H9 (cell line): ENCODE results near the gene CA7. TPM values are rescaled to one million over a fixed set of nuclear protein-coding genes. Genes with fewer than 3 reads are reported as not detected.

ENCODE experiments used
- DNase-seq: peaks from one replicate; pipeline ENCODE4 v3.0.0-alpha.2; 2017
- H2AFZ ChIP-seq: one replicate; pipeline ENCODE4 v1.6.1; 2013; ENCODE audit warnings: mild to moderate bottlenecking, low read length, control low read depth, moderate library complexity
- H2AK5ac ChIP-seq: 2 replicates; pipeline ENCODE4 v1.6.1; 2013; ENCODE audit warnings: low read length, control low read depth, mixed read lengths; ENCODE audit not compliant: insufficient read length
- H2BK120ac ChIP-seq: one replicate; pipeline ENCODE4 v1.6.1; 2013; ENCODE audit warnings: low read depth, mild to moderate bottlenecking, low read length, control low read depth, inconsistent platforms; ENCODE audit not compliant: poor library complexity, severe bottlenecking
- H2BK12ac ChIP-seq: 2 replicates; pipeline ENCODE4 v1.6.1; 2013; ENCODE audit warnings: low read length, control low read depth, mixed read lengths, low read depth; ENCODE audit not compliant: insufficient read length
- H2BK15ac ChIP-seq: 2 replicates; pipeline ENCODE4 v1.6.1; 2013; ENCODE audit warnings: low read depth, low read length, control low read depth
- H2BK20ac ChIP-seq: one replicate; pipeline ENCODE4 v1.6.1; 2013; ENCODE audit warnings: low read depth, mild to moderate bottlenecking, low read length, control low read depth, inconsistent platforms; ENCODE audit not compliant: poor library complexity, severe bottlenecking
- H2BK5ac ChIP-seq: 2 replicates; pipeline ENCODE4 v1.6.1; 2013; ENCODE audit warnings: low read length, control low read depth, mixed read lengths; ENCODE audit not compliant: insufficient read length
- H3K14ac ChIP-seq: 2 replicates; pipeline ENCODE4 v1.6.1; 2013; ENCODE audit warnings: low read length, control low read depth; ENCODE audit not compliant: insufficient read depth
- H3K18ac ChIP-seq: 2 replicates; pipeline ENCODE4 v1.6.1; 2013; ENCODE audit warnings: low read depth, mild to moderate bottlenecking, mixed read lengths, low read length, control low read depth; ENCODE audit not compliant: insufficient read length
- H3K23ac ChIP-seq: 2 replicates; pipeline ENCODE4 v1.6.1; 2013; ENCODE audit warnings: low read length, control low read depth, mixed read lengths, low read depth; ENCODE audit not compliant: insufficient read length
- H3K23me2 ChIP-seq: 2 replicates; pipeline ENCODE4 v1.6.1; 2013; ENCODE audit warnings: low read depth, mild to moderate bottlenecking, mixed read lengths, low read length, control low read depth; ENCODE audit not compliant: insufficient read length, poor library complexity, severe bottlenecking
- H3K27ac ChIP-seq: 2 replicates; pipeline ENCODE4 v1.5.1; 2013; ENCODE audit warnings: low read length, control low read depth, mixed read lengths, low read depth; ENCODE audit not compliant: insufficient read length
- H3K27me3 ChIP-seq: 2 replicates; pipeline ENCODE4 v1.6.1; 2013; ENCODE audit warnings: low read length, control low read depth, inconsistent platforms; ENCODE audit not compliant: insufficient read depth
- H3K4ac ChIP-seq: 2 replicates; pipeline ENCODE4 v1.6.1; 2013; ENCODE audit warnings: low read depth, mild to moderate bottlenecking, control low read depth, inconsistent platforms, low read length, moderate library complexity
- H3K4me1 ChIP-seq: 2 replicates; pipeline ENCODE4 v1.6.1; 2013; ENCODE audit warnings: low read length, control low read depth, inconsistent platforms; ENCODE audit not compliant: insufficient read depth
- H3K4me2 ChIP-seq: 2 replicates; pipeline ENCODE4 v1.6.1; 2013; ENCODE audit warnings: low read length, control low read depth, mixed read lengths; ENCODE audit not compliant: insufficient read length, insufficient read depth
- H3K56ac ChIP-seq: 2 replicates; pipeline ENCODE4 v1.6.1; 2013; ENCODE audit warnings: low read depth, mild to moderate bottlenecking, mixed read lengths, low read length, control low read depth; ENCODE audit not compliant: insufficient read length
- H3K79me1 ChIP-seq: 2 replicates; pipeline ENCODE4 v1.6.1; 2013; ENCODE audit warnings: low read depth, mild to moderate bottlenecking, moderate library complexity, low read length, control low read depth, inconsistent platforms; ENCODE audit not compliant: insufficient read depth, poor library complexity, severe bottlenecking
- H3K79me2 ChIP-seq: 2 replicates; pipeline ENCODE4 v1.6.1; 2013; ENCODE audit warnings: low read length, control low read depth, inconsistent platforms; ENCODE audit not compliant: insufficient read depth
- H3K9ac ChIP-seq: 2 replicates; pipeline ENCODE4 v1.6.1; 2013; ENCODE audit warnings: low read length, control low read depth, mixed read lengths; ENCODE audit not compliant: insufficient read length; ENCODE audit errors: extremely low read depth
- H3K9me3 ChIP-seq: one replicate; pipeline ENCODE4 v1.6.1; 2013; ENCODE audit warnings: low read depth, low read length, inconsistent platforms; ENCODE audit not compliant: control insufficient read depth
- H3T11ph ChIP-seq: one replicate; pipeline ENCODE4 v1.6.1; 2013; ENCODE audit warnings: mild to moderate bottlenecking, low read length, control low read depth, inconsistent platforms
- H4K20me1 ChIP-seq: one replicate; pipeline ENCODE4 v1.6.1; 2013; ENCODE audit not compliant: control insufficient read depth, insufficient read length, insufficient read depth
- H4K5ac ChIP-seq: 2 replicates; pipeline ENCODE4 v1.6.1; 2013; ENCODE audit warnings: low read depth, mild to moderate bottlenecking, mixed read lengths, low read length, control low read depth; ENCODE audit not compliant: insufficient read length
- H4K8ac ChIP-seq: replicated peaks from 2 replicates; pipeline ENCODE4 v1.6.1; 2013; ENCODE audit warnings: low read length, control low read depth, mixed read lengths, low read depth; ENCODE audit not compliant: insufficient read length
- H4K91ac ChIP-seq: 2 replicates; pipeline ENCODE4 v1.6.1; 2013; ENCODE audit warnings: low read depth, mild to moderate bottlenecking, moderate library complexity, mixed read lengths, low read length, control low read depth; ENCODE audit not compliant: insufficient read length
- H3K27ac Mint-ChIP-seq, 3 experiments: 2 replicates in 2 of 3; 3 replicates in 1 of 3; pipeline ENCODE4 v1.8.0; 2020 to 2021; ENCODE audit warnings: mixed read lengths in 3 of 3, mild to moderate bottlenecking in 1 of 3, moderate library complexity in 1 of 3
- H3K27me3 Mint-ChIP-seq: 2 replicates; pipeline ENCODE4 v1.8.0; 2021; ENCODE audit warnings: low read depth, mild to moderate bottlenecking, moderate library complexity, mixed read lengths
- H3K36me3 Mint-ChIP-seq, 3 experiments: 2 replicates in 2 of 3; 3 replicates in 1 of 3; pipeline ENCODE4 v1.8.0; 2020 to 2021; ENCODE audit warnings: low read depth in 3 of 3, mixed read lengths in 3 of 3; ENCODE audit not compliant: insufficient read depth in 1 of 3
- H3K4me1 Mint-ChIP-seq, 2 experiments: 2 replicates each; pipeline ENCODE4 v1.8.0; 2020; ENCODE audit warnings: mixed read lengths in 2 of 2
- H3K4me3 Mint-ChIP-seq, 2 experiments: 2 replicates in 1 of 2; 3 replicates in 1 of 2; pipeline ENCODE4 v1.8.0; 2020 to 2021; ENCODE audit warnings: mild to moderate bottlenecking in 2 of 2, mixed read lengths in 2 of 2, moderate library complexity in 1 of 2
- H3K9me3 Mint-ChIP-seq, 2 experiments: 2 replicates in 1 of 2; 3 replicates in 1 of 2; pipeline ENCODE4 v1.8.0; 2020; ENCODE audit warnings: mild to moderate bottlenecking in 2 of 2, mixed read lengths in 2 of 2, moderate library complexity in 1 of 2
- CTCF ChIP-seq: fragments of 200-600 bp; sonication (generic); conservative IDR thresholded peaks from 3 replicates; pipeline ENCODE4 v1.8.0; 2021; ENCODE audit warnings: antibody characterized with exemption, mild to moderate bottlenecking
- WGBS: extraction: QIAGEN DNeasy Blood & Tissue Kit; methylation state at CpG from one replicate; pipeline ENCODE4 v1.1.7; 2013; ENCODE audit warnings: missing lambda C conversion rate, low lambda C conversion rate, mixed read lengths; ENCODE audit not compliant: insufficient read length; ENCODE audit errors: extremely low coverage; 5-methylcytosine and 5-hydroxymethylcytosine counted together
- total RNA-seq: library from RNA; stranded (reverse); gene quantifications from 2 replicates; pipeline ENCODE4 v1.2.1, GENCODE V29; 2021

Gene CA7
- total RNA-seq, 1 experiment from 2014 or later, result 0.81 TPM

- Mint-ChIP-seq H3K9me3 (no peaks in the 10 kb centered on the region), H3K4me1 (0 out of 4 replicates have a peak, but pooled peaks cover 2 to 5% of the 10 kb centered on the region in 2 experiments), H3K36me3 (peaks cover 4 to 34% (median 20%) of the 10 kb centered on the region in 3 experiments; a peak in 5 of 7 replicates), H3K4me3 (no peak overlapping the region), H3K27me3 (no peaks in the 10 kb centered on the region), H3K27ac (0 out of 7 replicates have a peak overlapping the region, but pooled peaks of 1 of the 3 experiments have one; percentile 24)
- Histone ChIP-seq H3K14ac (no peak overlapping the region), H3K4me2 (no peak overlapping the region), H4K91ac (no peak overlapping the region), H4K8ac (no peak overlapping the region), H3K23me2 (no peaks in the 10 kb centered on the region), H2AK5ac (no peak overlapping the region), H2AFZ (no peak overlapping the region), H3K9ac (no peak overlapping the region), H2BK12ac (no peak overlapping the region), H4K5ac (no peak overlapping the region), H2BK15ac (no peak overlapping the region), H3K27me3 (no peaks in the 10 kb centered on the region), H3K4me1 (no peaks in the 10 kb centered on the region), H3K79me2 (no peaks in the 10 kb centered on the region), H2BK20ac (no peak overlapping the region), H4K20me1 (peaks cover 3% of the 10 kb centered on the region), H3K56ac (no peak overlapping the region), H3K9me3 (no peaks in the 10 kb centered on the region), H3K79me1 (no peaks in the 10 kb centered on the region), H3K4ac (no peak overlapping the region), H3K18ac (no peak overlapping the region), H3T11ph (no peak overlapping the region), H2BK120ac (no peak overlapping the region), H3K23ac (no peak overlapping the region), H2BK5ac (no peak overlapping the region), H3K27ac (no peak overlapping the region)
- no peak for TF ChIP-seq CTCF
- no peak for DNase-seq
- no CpG with 5 or more reads among the region's 2 CpGs for WGBS
Observed at GRCh38 chr16:66890799-66891198, 46.6 kb downstream of the CA7 start.
